Hepatocyte (in vitro differentiated cells): ENCODE measurements around the gene SLC22A7. TPM values are rescaled to one million over a fixed set of nuclear protein-coding genes. Genes with fewer than 3 reads are reported as not detected.

Experiments used
- DNase-seq: peaks from one replicate; pipeline ENCODE4 v3.0.0-alpha.2; 2016; ENCODE audit warnings: low spot score
- H2AFZ ChIP-seq: fragments of 200-600 bp; sonication (generic); 2 replicates; pipeline ENCODE4 v1.6.0; 2016; ENCODE audit warnings: antibody characterized with exemption, mild to moderate bottlenecking
- H3K27ac ChIP-seq: fragments of 200-600 bp; sonication (generic); 2 replicates; pipeline ENCODE4 v1.5.1; 2016; ENCODE audit warnings: mild to moderate bottlenecking
- H3K27me3 ChIP-seq: fragments of 200-600 bp; sonication (generic); 2 replicates; pipeline ENCODE4 v1.6.1; 2016
- H3K36me3 ChIP-seq: fragments of 200-600 bp; sonication (generic); replicated peaks from 2 replicates; pipeline ENCODE4 v1.5.1; 2016; ENCODE audit warnings: low read depth; ENCODE audit not compliant: insufficient read depth
- H3K4me1 ChIP-seq: fragments of 200-600 bp; sonication (generic); 2 replicates; pipeline ENCODE4 v1.5.1; 2016; ENCODE audit warnings: mild to moderate bottlenecking, moderate library complexity; ENCODE audit not compliant: insufficient read depth
- H3K4me2 ChIP-seq: fragments of 200-600 bp; sonication (generic); 2 replicates; pipeline ENCODE4 v1.6.0; 2016
- H3K4me3 ChIP-seq: fragments of 200-600 bp; sonication (generic); 2 replicates; pipeline ENCODE4 v1.5.1; 2016; ENCODE audit warnings: mild to moderate bottlenecking
- H3K79me2 ChIP-seq: fragments of 200-600 bp; sonication (generic); 2 replicates; pipeline ENCODE4 v1.6.0; 2017; ENCODE audit warnings: mild to moderate bottlenecking
- H3K9me2 ChIP-seq: fragments of 200-600 bp; sonication (generic); replicated peaks from 2 replicates; pipeline ENCODE4 v1.6.0; 2017; ENCODE audit warnings: mild to moderate bottlenecking; ENCODE audit not compliant: insufficient read depth
- H3K9me3 ChIP-seq: fragments of 200-600 bp; sonication (generic); 2 replicates; pipeline ENCODE4 v1.5.1; 2016; ENCODE audit warnings: low read depth, mild to moderate bottlenecking
- H4K20me1 ChIP-seq: fragments of 200-600 bp; sonication (generic); 2 replicates; pipeline ENCODE4 v1.6.0; 2016; ENCODE audit warnings: mild to moderate bottlenecking; ENCODE audit not compliant: insufficient read depth, poor library complexity, severe bottlenecking
- EZH2 ChIP-seq: fragments of 200-600 bp; sonication (generic); IDR thresholded peaks from 2 replicates; pipeline ENCODE4 v1.6.1; 2016; ENCODE audit warnings: antibody characterized with exemption, mild to moderate bottlenecking, borderline replicate concordance
- EZH2phosphoT487 ChIP-seq: fragments of 200-600 bp; sonication (generic); IDR thresholded peaks from one replicate; pipeline ENCODE4 v1.6.1; 2018; ENCODE audit warnings: antibody characterized with exemption, mild to moderate bottlenecking, low read depth, moderate library complexity; ENCODE audit not compliant: unreplicated experiment, severe bottlenecking
- WGBS: methylation state at CpG from one replicate; pipeline ENCODE4 v1.1.6; 2016; ENCODE audit warnings: low lambda C conversion rate; ENCODE audit errors: missing lambda C conversion rate; 5-methylcytosine and 5-hydroxymethylcytosine counted together
- polyA plus RNA-seq: library from polyadenylated mRNA; unstranded; fragments of >200 nt; fragmentation: Nextera tagmentation; extraction: Ambion mirVana; gene quantifications from 2 replicates; pipeline ENCODE4 v1.2.1, GENCODE V29; 2016
- total RNA-seq: library from RNA; depleted of rRNA; stranded (reverse); fragments of >200 nt; gene quantifications from 2 replicates; pipeline ENCODE4 v1.2.3, GENCODE V29; 2014
- TF ChIP-seq, protein P1 (sequence below): fragments of 200-600 bp; sonication (generic); IDR thresholded peaks from 2 replicates; pipeline ENCODE4 v1.5.1; 2016; ENCODE audit warnings: antibody characterized with exemption, mild to moderate bottlenecking; ENCODE audit not compliant: poor library complexity

The SLC22A7 gene
- total and polyA plus RNA-seq, 2 experiments from 2014 or later: 31.5 to 40.1 TPM

- H3K9me3 ChIP-seq: no peaks in the 10 kb centered on the region
- H2AFZ ChIP-seq: no peak overlapping the region
- no peaks in the 10 kb centered on the region for H3K79me2 ChIP-seq
- no peaks in the 10 kb centered on the region for H3K27me3 ChIP-seq
- no peaks in the 10 kb centered on the region for H3K4me1 ChIP-seq
- H3K4me2 ChIP-seq: no peak overlapping the region
- H3K27ac ChIP-seq: no peak overlapping the region
- no peaks in the 10 kb centered on the region for H3K9me2 ChIP-seq
- WGBS: 95% methylated on average over 3 of the region's 3 CpGs
- TF ChIP-seq EZH2: no peak
- TF ChIP-seq, protein P1, sequence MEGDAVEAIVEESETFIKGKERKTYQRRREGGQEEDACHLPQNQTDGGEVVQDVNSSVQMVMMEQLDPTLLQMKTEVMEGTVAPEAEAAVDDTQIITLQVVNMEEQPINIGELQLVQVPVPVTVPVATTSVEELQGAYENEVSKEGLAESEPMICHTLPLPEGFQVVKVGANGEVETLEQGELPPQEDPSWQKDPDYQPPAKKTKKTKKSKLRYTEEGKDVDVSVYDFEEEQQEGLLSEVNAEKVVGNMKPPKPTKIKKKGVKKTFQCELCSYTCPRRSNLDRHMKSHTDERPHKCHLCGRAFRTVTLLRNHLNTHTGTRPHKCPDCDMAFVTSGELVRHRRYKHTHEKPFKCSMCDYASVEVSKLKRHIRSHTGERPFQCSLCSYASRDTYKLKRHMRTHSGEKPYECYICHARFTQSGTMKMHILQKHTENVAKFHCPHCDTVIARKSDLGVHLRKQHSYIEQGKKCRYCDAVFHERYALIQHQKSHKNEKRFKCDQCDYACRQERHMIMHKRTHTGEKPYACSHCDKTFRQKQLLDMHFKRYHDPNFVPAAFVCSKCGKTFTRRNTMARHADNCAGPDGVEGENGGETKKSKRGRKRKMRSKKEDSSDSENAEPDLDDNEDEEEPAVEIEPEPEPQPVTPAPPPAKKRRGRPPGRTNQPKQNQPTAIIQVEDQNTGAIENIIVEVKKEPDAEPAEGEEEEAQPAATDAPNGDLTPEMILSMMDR: no peak
- TF ChIP-seq EZH2phosphoT487: no peak
- H3K4me3 ChIP-seq: no peak overlapping the region
- H4K20me1 ChIP-seq: no peaks in the 10 kb centered on the region
- H3K36me3 ChIP-seq: no peaks in the 10 kb centered on the region
- no peak for DNase-seq
These were observed 3.5 kb upstream of the SLC22A7 start for GRCh38 chr6:43294536-43294935.

GRCh38 chr6:43295456-43295855 is 2.6 kb upstream of the SLC22A7 start:
- DNase-seq: no peak
- H4K20me1 ChIP-seq: no peaks in the 10 kb centered on the region
- no peaks in the 10 kb centered on the region for H3K4me1 ChIP-seq
- H3K9me2 ChIP-seq: no peaks in the 10 kb centered on the region
- H3K4me3 ChIP-seq: no peak overlapping the region
- H3K36me3 ChIP-seq: no peaks in the 10 kb centered on the region
- H2AFZ ChIP-seq: no peak overlapping the region
- H3K27me3 ChIP-seq: no peaks in the 10 kb centered on the region
- H3K27ac ChIP-seq: no peak overlapping the region
- no peaks in the 10 kb centered on the region for H3K79me2 ChIP-seq
- no peaks in the 10 kb centered on the region for H3K9me3 ChIP-seq
- no peak for TF ChIP-seq EZH2
- TF ChIP-seq, protein P1: no peak
- no peak for TF ChIP-seq EZH2phosphoT487
- no peak overlapping the region for H3K4me2 ChIP-seq
- 87% methylated on average over 3 of the region's 3 CpGs for WGBS

- no peaks in the 10 kb centered on the region for H3K9me2 ChIP-seq
- WGBS: 95% methylated on average over 5 of the region's 5 CpGs
- H3K4me2 ChIP-seq: no peak overlapping the region
- TF ChIP-seq, protein P1: no peak
- TF ChIP-seq EZH2 (no peak), EZH2phosphoT487 (no peak)
- no peak overlapping the region for H3K4me3 ChIP-seq
- no peaks in the 10 kb centered on the region for H4K20me1 ChIP-seq
- H3K9me3 ChIP-seq: no peaks in the 10 kb centered on the region
- no peaks in the 10 kb centered on the region for H3K27me3 ChIP-seq
- no peaks in the 10 kb centered on the region for H3K36me3 ChIP-seq
- H3K4me1 ChIP-seq: no peaks in the 10 kb centered on the region
- no peak for DNase-seq
- no peak overlapping the region for H3K27ac ChIP-seq
- H3K79me2 ChIP-seq: no peaks in the 10 kb centered on the region
- H2AFZ ChIP-seq: no peak overlapping the region
These were observed 1.1 kb upstream of the SLC22A7 start for GRCh38 chr6:43296780-43297497.
